Esophagus muscularis mucosa (tissue), 3 donors: Measurements from ENCODE around the gene E2F2.

Experiments
- POLR2A ChIP-seq: fragments of 450-650 bp; IDR thresholded peaks from one replicate; pipeline ENCODE4 v1.6.1; 2017; ENCODE audit warnings: antibody characterized with exemption, moderate library complexity, mild to moderate bottlenecking, low read depth
- TF ChIP-seq, protein P1 (sequence below), 3 experiments: fragments of 200-600 bp in 2 of 3; fragments of 450-650 bp in 1 of 3; sonication (generic) in 2 of 3; IDR thresholded peaks; one replicate each; pipeline ENCODE4 v1.5.1; 2017 to 2019; ENCODE audit warnings: antibody characterized with exemption in 3 of 3, mild to moderate bottlenecking in 2 of 3, moderate library complexity in 1 of 3

DNA sequence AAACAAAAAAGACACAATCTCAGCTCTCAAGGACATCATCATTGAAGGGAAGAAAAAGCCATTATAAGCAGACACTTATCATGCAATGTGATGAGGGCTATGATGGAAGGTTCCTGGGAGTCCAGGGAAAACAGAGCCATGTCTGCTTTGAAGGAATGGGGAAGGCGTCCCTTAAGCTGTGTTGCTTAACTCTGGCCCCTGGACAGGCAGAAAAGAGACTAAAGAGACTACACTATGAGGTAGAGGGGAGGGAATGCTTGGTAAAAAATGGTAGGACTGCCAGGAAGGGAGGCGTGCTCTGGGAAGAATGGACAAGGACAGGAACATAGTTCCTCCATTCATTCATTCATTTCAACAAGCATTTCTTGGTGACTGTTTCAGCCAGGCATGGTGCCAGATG lies 68.3 kb downstream of the E2F2 start:
- TF ChIP-seq, protein P1, sequence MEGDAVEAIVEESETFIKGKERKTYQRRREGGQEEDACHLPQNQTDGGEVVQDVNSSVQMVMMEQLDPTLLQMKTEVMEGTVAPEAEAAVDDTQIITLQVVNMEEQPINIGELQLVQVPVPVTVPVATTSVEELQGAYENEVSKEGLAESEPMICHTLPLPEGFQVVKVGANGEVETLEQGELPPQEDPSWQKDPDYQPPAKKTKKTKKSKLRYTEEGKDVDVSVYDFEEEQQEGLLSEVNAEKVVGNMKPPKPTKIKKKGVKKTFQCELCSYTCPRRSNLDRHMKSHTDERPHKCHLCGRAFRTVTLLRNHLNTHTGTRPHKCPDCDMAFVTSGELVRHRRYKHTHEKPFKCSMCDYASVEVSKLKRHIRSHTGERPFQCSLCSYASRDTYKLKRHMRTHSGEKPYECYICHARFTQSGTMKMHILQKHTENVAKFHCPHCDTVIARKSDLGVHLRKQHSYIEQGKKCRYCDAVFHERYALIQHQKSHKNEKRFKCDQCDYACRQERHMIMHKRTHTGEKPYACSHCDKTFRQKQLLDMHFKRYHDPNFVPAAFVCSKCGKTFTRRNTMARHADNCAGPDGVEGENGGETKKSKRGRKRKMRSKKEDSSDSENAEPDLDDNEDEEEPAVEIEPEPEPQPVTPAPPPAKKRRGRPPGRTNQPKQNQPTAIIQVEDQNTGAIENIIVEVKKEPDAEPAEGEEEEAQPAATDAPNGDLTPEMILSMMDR (IDR thresholded peaks at IDR 0.05): no peak
- no peak for TF ChIP-seq POLR2A
